H9 (cell line): ENCODE data around the gene APOBEC4. TPM values are rescaled to one million over a fixed set of nuclear protein-coding genes. Genes with fewer than 3 reads are reported as not detected.
A peak's percentile ranks its signal among the peaks of the same experiment; 100 is the strongest.

Source experiments
- DNase-seq: peaks from one replicate; pipeline ENCODE4 v3.0.0-alpha.2; 2017
- H2AFZ ChIP-seq: one replicate; pipeline ENCODE4 v1.6.1; 2013; ENCODE audit warnings: mild to moderate bottlenecking, low read length, control low read depth, moderate library complexity
- H2AK5ac ChIP-seq: 2 replicates; pipeline ENCODE4 v1.6.1; 2013; ENCODE audit warnings: low read length, control low read depth, mixed read lengths; ENCODE audit not compliant: insufficient read length
- H2BK120ac ChIP-seq: one replicate; pipeline ENCODE4 v1.6.1; 2013; ENCODE audit warnings: low read depth, mild to moderate bottlenecking, low read length, control low read depth, inconsistent platforms; ENCODE audit not compliant: poor library complexity, severe bottlenecking
- H2BK12ac ChIP-seq: 2 replicates; pipeline ENCODE4 v1.6.1; 2013; ENCODE audit warnings: low read length, control low read depth, mixed read lengths, low read depth; ENCODE audit not compliant: insufficient read length
- H2BK15ac ChIP-seq: 2 replicates; pipeline ENCODE4 v1.6.1; 2013; ENCODE audit warnings: low read depth, low read length, control low read depth
- H2BK20ac ChIP-seq: one replicate; pipeline ENCODE4 v1.6.1; 2013; ENCODE audit warnings: low read depth, mild to moderate bottlenecking, low read length, control low read depth, inconsistent platforms; ENCODE audit not compliant: poor library complexity, severe bottlenecking
- H2BK5ac ChIP-seq: 2 replicates; pipeline ENCODE4 v1.6.1; 2013; ENCODE audit warnings: low read length, control low read depth, mixed read lengths; ENCODE audit not compliant: insufficient read length
- H3K14ac ChIP-seq: 2 replicates; pipeline ENCODE4 v1.6.1; 2013; ENCODE audit warnings: low read length, control low read depth; ENCODE audit not compliant: insufficient read depth
- H3K18ac ChIP-seq: 2 replicates; pipeline ENCODE4 v1.6.1; 2013; ENCODE audit warnings: low read depth, mild to moderate bottlenecking, mixed read lengths, low read length, control low read depth; ENCODE audit not compliant: insufficient read length
- H3K23ac ChIP-seq: 2 replicates; pipeline ENCODE4 v1.6.1; 2013; ENCODE audit warnings: low read length, control low read depth, mixed read lengths, low read depth; ENCODE audit not compliant: insufficient read length
- H3K23me2 ChIP-seq: 2 replicates; pipeline ENCODE4 v1.6.1; 2013; ENCODE audit warnings: low read depth, mild to moderate bottlenecking, mixed read lengths, low read length, control low read depth; ENCODE audit not compliant: insufficient read length, poor library complexity, severe bottlenecking
- H3K27ac ChIP-seq: 2 replicates; pipeline ENCODE4 v1.5.1; 2013; ENCODE audit warnings: low read length, control low read depth, mixed read lengths, low read depth; ENCODE audit not compliant: insufficient read length
- H3K27me3 ChIP-seq: 2 replicates; pipeline ENCODE4 v1.6.1; 2013; ENCODE audit warnings: low read length, control low read depth, inconsistent platforms; ENCODE audit not compliant: insufficient read depth
- H3K4ac ChIP-seq: 2 replicates; pipeline ENCODE4 v1.6.1; 2013; ENCODE audit warnings: low read depth, mild to moderate bottlenecking, control low read depth, inconsistent platforms, low read length, moderate library complexity
- H3K4me1 ChIP-seq: 2 replicates; pipeline ENCODE4 v1.6.1; 2013; ENCODE audit warnings: low read length, control low read depth, inconsistent platforms; ENCODE audit not compliant: insufficient read depth
- H3K4me2 ChIP-seq: 2 replicates; pipeline ENCODE4 v1.6.1; 2013; ENCODE audit warnings: low read length, control low read depth, mixed read lengths; ENCODE audit not compliant: insufficient read length, insufficient read depth
- H3K56ac ChIP-seq: 2 replicates; pipeline ENCODE4 v1.6.1; 2013; ENCODE audit warnings: low read depth, mild to moderate bottlenecking, mixed read lengths, low read length, control low read depth; ENCODE audit not compliant: insufficient read length
- H3K79me1 ChIP-seq: 2 replicates; pipeline ENCODE4 v1.6.1; 2013; ENCODE audit warnings: low read depth, mild to moderate bottlenecking, moderate library complexity, low read length, control low read depth, inconsistent platforms; ENCODE audit not compliant: insufficient read depth, poor library complexity, severe bottlenecking
- H3K79me2 ChIP-seq: 2 replicates; pipeline ENCODE4 v1.6.1; 2013; ENCODE audit warnings: low read length, control low read depth, inconsistent platforms; ENCODE audit not compliant: insufficient read depth
- H3K9ac ChIP-seq: 2 replicates; pipeline ENCODE4 v1.6.1; 2013; ENCODE audit warnings: low read length, control low read depth, mixed read lengths; ENCODE audit not compliant: insufficient read length; ENCODE audit errors: extremely low read depth
- H3K9me3 ChIP-seq: one replicate; pipeline ENCODE4 v1.6.1; 2013; ENCODE audit warnings: low read depth, low read length, inconsistent platforms; ENCODE audit not compliant: control insufficient read depth
- H3T11ph ChIP-seq: one replicate; pipeline ENCODE4 v1.6.1; 2013; ENCODE audit warnings: mild to moderate bottlenecking, low read length, control low read depth, inconsistent platforms
- H4K20me1 ChIP-seq: one replicate; pipeline ENCODE4 v1.6.1; 2013; ENCODE audit not compliant: control insufficient read depth, insufficient read length, insufficient read depth
- H4K5ac ChIP-seq: 2 replicates; pipeline ENCODE4 v1.6.1; 2013; ENCODE audit warnings: low read depth, mild to moderate bottlenecking, mixed read lengths, low read length, control low read depth; ENCODE audit not compliant: insufficient read length
- H4K8ac ChIP-seq: replicated peaks from 2 replicates; pipeline ENCODE4 v1.6.1; 2013; ENCODE audit warnings: low read length, control low read depth, mixed read lengths, low read depth; ENCODE audit not compliant: insufficient read length
- H4K91ac ChIP-seq: 2 replicates; pipeline ENCODE4 v1.6.1; 2013; ENCODE audit warnings: low read depth, mild to moderate bottlenecking, moderate library complexity, mixed read lengths, low read length, control low read depth; ENCODE audit not compliant: insufficient read length
- H3K27ac Mint-ChIP-seq, 3 experiments: 2 replicates in 2 of 3; 3 replicates in 1 of 3; pipeline ENCODE4 v1.8.0; 2020 to 2021; ENCODE audit warnings: mixed read lengths in 3 of 3, mild to moderate bottlenecking in 1 of 3, moderate library complexity in 1 of 3
- H3K27me3 Mint-ChIP-seq: 2 replicates; pipeline ENCODE4 v1.8.0; 2021; ENCODE audit warnings: low read depth, mild to moderate bottlenecking, moderate library complexity, mixed read lengths
- H3K36me3 Mint-ChIP-seq, 3 experiments: 2 replicates in 2 of 3; 3 replicates in 1 of 3; pipeline ENCODE4 v1.8.0; 2020 to 2021; ENCODE audit warnings: low read depth in 3 of 3, mixed read lengths in 3 of 3; ENCODE audit not compliant: insufficient read depth in 1 of 3
- H3K4me1 Mint-ChIP-seq, 2 experiments: 2 replicates each; pipeline ENCODE4 v1.8.0; 2020; ENCODE audit warnings: mixed read lengths in 2 of 2
- H3K4me3 Mint-ChIP-seq, 2 experiments: 2 replicates in 1 of 2; 3 replicates in 1 of 2; pipeline ENCODE4 v1.8.0; 2020 to 2021; ENCODE audit warnings: mild to moderate bottlenecking in 2 of 2, mixed read lengths in 2 of 2, moderate library complexity in 1 of 2
- H3K9me3 Mint-ChIP-seq, 2 experiments: 2 replicates in 1 of 2; 3 replicates in 1 of 2; pipeline ENCODE4 v1.8.0; 2020; ENCODE audit warnings: mild to moderate bottlenecking in 2 of 2, mixed read lengths in 2 of 2, moderate library complexity in 1 of 2
- CTCF ChIP-seq: fragments of 200-600 bp; sonication (generic); conservative IDR thresholded peaks from 3 replicates; pipeline ENCODE4 v1.8.0; 2021; ENCODE audit warnings: antibody characterized with exemption, mild to moderate bottlenecking
- whole genome bisulfite sequencing: extraction: QIAGEN DNeasy Blood & Tissue Kit; methylation state at CpG from one replicate; pipeline ENCODE4 v1.1.7; 2013; ENCODE audit warnings: missing lambda C conversion rate, low lambda C conversion rate, mixed read lengths; ENCODE audit not compliant: insufficient read length; ENCODE audit errors: extremely low coverage; 5-methylcytosine and 5-hydroxymethylcytosine counted together
- long read RNA-seq: library from polyadenylated mRNA; unstranded; transcript quantifications from one replicate; pipeline ENCODE4 v2.0.0, GENCODE V29; 2020
- total RNA-seq: library from RNA; stranded (reverse); gene quantifications from 2 replicates; pipeline ENCODE4 v1.2.1, GENCODE V29; 2021

Gene APOBEC4
- total RNA-seq = not detected in 2 replicates
- long read RNA-seq = 0 reads

- no CpG with 5 or more reads among the region's 5 CpGs for WGBS
- H3K27ac ChIP-seq = no peak within 1 kb of the TSS
- H2BK12ac ChIP-seq = no peak within 1 kb of the TSS
- no peak within 1 kb of the TSS for H3K9ac ChIP-seq
- no peak within 1 kb of the TSS for H3T11ph ChIP-seq
- no peak within 1 kb of the TSS for H3K4ac ChIP-seq
- H3K9me3 Mint-ChIP-seq = peaks cover 0 to under 1% of the 10 kb centered on the region in 2 experiments; a peak in 3 of 5 replicates
- no peak within 1 kb of the TSS for H4K91ac ChIP-seq
- no peak within 1 kb of the TSS for H3K14ac ChIP-seq
- H3K79me2 ChIP-seq = no peaks in the 10 kb centered on the region
- no peaks in the 10 kb centered on the region for H3K79me1 ChIP-seq
- H3K4me1 Mint-ChIP-seq = peaks cover 6 to 7% of the 10 kb centered on the region in 2 experiments
- H3K36me3 Mint-ChIP-seq = no peaks in the 10 kb centered on the region; a peak in 1 of 7 replicates
- H3K4me3 Mint-ChIP-seq = no peak within 1 kb of the TSS; a peak in 1 of 5 replicates
- H2BK20ac ChIP-seq = no peak within 1 kb of the TSS
- no peak within 1 kb of the TSS for H3K23ac ChIP-seq
- peak within 1 kb of the TSS in 1 of 3 experiments; percentile 7; a peak in 1 of 7 replicates for H3K27ac Mint-ChIP-seq
- H3K27me3 Mint-ChIP-seq = no peaks in the 10 kb centered on the region
- no peak within 1 kb of the TSS for H4K5ac ChIP-seq
- no peak within 1 kb of the TSS for H2BK15ac ChIP-seq
- no peak within 1 kb of the TSS for H2AFZ ChIP-seq
- H3K4me1 ChIP-seq = no peaks in the 10 kb centered on the region
- H3K18ac ChIP-seq = no peak within 1 kb of the TSS
- DNase-seq = no peak
- H3K9me3 ChIP-seq = no peaks in the 10 kb centered on the region
- H3K56ac ChIP-seq = no peak within 1 kb of the TSS
- H2BK5ac ChIP-seq = no peak within 1 kb of the TSS
- H2BK120ac ChIP-seq = no peak within 1 kb of the TSS
- no peak for TF ChIP-seq CTCF
- no peaks in the 10 kb centered on the region for H3K23me2 ChIP-seq
- H4K20me1 ChIP-seq = no peaks in the 10 kb centered on the region
- H4K8ac ChIP-seq = no peak within 1 kb of the TSS
- no peak within 1 kb of the TSS for H2AK5ac ChIP-seq
- H3K27me3 ChIP-seq = no peaks in the 10 kb centered on the region
- no peak within 1 kb of the TSS for H3K4me2 ChIP-seq
These were observed at the start of gene APOBEC4 for GRCh38 chr1:183652547-183653461. Gene APOBEC4 (minus strand): TSS chr1:183653316. CDS start chr1:183648781, 4,535 bp downstream.
